Left cardiac atrium (tissue), 4 donors: Measurements from ENCODE around the gene ZDHHC22. TPM values are rescaled to one million over a fixed set of nuclear protein-coding genes. Genes with fewer than 3 reads are reported as not detected.

Experiments
- ATAC-seq, 2 donors: fragments of 200-7000 bp; cut with Tn5 transposase; one replicate each; pipeline ENCODE4 v1.9.1; 2020; ENCODE audit warnings: mild to moderate bottlenecking in 2 of 2, moderate library complexity in 2 of 2
- DNase-seq: peaks from one replicate; pipeline ENCODE4 v3.0.0-alpha.2; 2020
- intact Hi-C, 2 donors: fragments of 100-400 bp; cut with DNase I; formaldehyde crosslinking; loops; one replicate each; pipeline versions ENCODE4 v1.14.1 to v1.15.1; 2022 to 2023
- total RNA-seq, 2 donors: library from RNA; stranded (reverse); fragmentation: NEBNext Ultra II Directional; extraction: Animal tissue kit (Norgen Biotek cat#: 25700); gene quantifications; one replicate each; pipeline ENCODE4 v1.2.1, GENCODE V29; 2021
- donor health status: DM: no; HTN: yes; CAD: no.
- donor health status: DM: no; HTN: yes; CAD: no; lungs with severe emphysema.
- donor health status: DM: yes; HTN: yes; CAD: no.
- donor health status: Dilated cardiomyopathy.

Gene ZDHHC22
- total RNA-seq, 2 donors from 2014 or later: not detected

DNA sequence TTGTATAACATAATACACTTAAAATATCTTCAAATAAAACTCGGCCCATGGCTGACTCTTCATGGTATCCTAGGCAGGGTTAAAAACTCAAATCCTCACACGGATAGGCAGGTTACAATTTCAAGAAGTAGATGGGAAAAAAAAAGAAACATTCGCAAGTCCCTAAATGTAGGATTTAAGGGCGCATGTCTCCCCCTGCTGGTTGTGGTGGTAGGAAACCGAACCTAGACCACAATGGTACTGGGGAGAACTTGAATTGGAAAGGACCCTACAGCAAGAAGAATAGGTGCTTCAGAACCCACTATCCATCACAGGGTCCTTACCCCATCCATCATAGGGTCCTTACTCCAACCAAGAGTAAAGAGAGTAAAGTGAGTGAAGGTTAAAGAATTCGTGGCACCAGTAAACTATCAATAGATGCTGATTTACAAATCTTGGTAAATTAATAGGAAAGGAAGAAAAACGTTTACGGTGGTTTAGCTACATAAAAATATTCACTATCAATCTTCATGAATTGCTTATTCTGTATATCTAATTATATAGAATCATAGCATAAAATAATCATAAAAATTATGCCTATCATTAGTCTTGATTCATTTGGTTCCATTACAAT lies 46.8 kb downstream of the ZDHHC22 start:
- ATAC-seq: no peak
- peak; percentile 86 for DNase-seq
- intact Hi-C loops: no loop called here

DNA sequence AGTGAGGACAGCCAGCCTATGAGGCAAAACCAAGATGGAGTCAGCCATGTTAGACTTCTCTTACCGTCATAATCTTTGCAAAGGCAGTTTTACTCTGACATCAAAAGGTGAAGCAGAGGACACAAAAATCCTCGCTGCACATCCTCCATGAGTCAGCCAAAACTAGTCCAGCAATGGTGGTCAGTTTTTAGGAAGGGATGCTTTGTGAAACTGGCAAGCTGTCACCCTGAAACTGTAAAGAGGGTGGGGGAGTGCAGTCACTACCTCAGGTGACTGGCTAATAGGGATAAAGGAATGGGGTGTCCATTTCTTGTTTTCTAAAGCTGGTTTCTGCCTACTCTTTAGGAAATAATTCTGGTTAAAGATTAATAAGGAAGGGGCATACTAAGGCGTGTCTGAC lies 48.9 kb downstream of the ZDHHC22 start:
- ATAC-seq (no peak), DNase-seq (no peak)
- intact Hi-C loops: no loop called here

DNA sequence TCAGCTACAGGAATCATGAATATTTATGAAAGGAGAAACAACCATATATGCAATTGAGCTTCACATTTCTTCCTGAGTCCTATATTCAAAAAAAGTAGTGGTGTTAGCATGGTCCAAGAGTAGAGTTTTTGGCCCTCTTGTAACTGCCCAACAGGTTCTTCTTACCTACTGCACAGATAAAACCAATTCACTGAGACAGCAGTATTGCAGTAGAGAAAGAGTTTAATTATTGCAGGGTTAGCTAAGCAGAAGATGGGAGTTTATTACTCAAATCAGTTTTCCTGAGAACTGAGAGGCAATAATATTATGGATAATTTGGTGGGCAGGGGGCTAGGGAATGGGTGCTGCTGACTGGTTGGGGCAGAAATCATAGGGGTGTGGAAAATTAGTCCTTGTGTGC lies 50.1 kb downstream of the ZDHHC22 start:
- intact Hi-C loops: no loop called here
- no peak for ATAC-seq
- DNase-seq: no peak

DNA sequence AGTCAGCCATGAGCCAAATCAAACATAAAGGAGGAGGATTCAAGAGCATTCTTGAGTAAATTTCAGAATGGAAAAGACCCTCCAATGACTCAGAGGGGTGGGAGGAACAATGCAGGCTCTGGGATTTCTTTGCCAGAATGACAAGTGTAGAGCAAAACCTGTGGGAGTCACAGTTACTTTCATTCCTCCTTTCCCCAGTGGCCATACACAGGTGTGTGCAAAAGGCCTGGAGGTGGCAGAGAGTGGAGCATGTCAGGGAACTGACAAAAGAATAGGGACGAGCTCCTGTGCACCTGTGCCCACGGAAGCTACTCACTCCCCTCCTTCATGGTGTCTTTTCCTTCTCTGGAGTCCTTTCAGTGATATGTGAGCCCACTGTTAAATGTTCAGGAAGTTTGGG lies 52.9 kb downstream of the ZDHHC22 start:
- intact Hi-C loops: no loop called here
- DNase-seq: no peak
- no peak for ATAC-seq

DNA sequence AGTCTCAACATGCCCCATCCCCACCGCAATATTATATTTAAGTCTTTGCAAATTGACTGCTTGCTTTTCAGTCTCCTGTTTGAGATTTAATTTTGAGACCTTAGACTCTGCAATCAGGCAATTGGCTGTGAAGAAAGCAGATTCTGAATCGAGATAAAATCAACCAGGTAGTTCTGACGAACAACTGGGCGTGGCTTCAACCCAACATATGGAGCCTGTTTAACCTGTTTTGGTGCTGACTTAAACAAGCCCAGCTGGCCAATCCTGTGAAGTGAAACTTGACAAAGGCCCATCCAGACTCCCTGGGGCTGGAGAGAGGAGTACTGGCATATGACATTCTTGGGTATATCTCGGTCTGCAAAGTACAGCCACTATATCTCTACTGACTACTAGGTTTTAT lies 53.4 kb downstream of the ZDHHC22 start:
- DNase-seq: no peak
- no peak for ATAC-seq
- intact Hi-C loops: no loop called here

DNA sequence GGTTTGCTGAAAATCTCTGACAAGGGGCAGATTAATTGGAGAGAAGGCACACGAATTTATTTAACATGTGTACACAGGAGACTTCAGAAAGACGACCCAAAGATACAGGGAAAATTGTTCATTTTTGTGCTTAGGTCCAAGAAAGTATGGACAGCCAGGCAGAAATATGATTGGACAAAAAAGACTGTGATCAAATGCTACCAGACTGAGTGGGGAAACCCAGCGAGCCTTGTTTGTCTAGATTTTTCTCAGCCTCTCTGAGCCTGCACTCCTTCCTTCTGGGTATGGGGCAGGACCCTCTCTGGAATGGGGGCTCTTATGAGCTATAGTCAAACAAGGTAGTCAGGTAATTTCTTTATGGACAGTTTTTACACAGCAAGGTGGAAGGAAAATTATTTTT lies 54.0 kb downstream of the ZDHHC22 start:
- intact Hi-C loops: no loop called here
- no peak for ATAC-seq

DNA sequence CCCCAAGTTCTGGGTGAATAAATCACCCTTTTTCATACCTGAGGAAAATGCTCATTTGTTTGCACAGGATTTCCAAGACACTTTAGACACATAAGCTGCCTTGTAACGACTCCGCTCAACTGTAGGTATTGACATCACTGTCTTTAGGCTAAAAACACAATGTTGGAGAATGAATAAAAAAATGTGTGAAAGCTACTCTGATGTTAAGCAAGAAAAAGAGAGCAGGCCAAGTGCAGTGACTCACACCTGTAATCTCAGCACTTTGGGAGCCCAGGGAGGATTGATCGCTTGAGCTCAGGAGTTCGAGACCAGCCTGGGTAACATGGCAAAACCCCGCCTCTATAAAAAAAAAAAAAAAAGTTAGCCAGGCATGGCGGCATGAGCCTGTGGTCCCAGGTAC lies 54.6 kb downstream of the ZDHHC22 start:
- DNase-seq (no peak), ATAC-seq (no peak)
- intact Hi-C loops: no loop called here

More for the DNA sequence above, 54.0 kb downstream of the ZDHHC22 start:
- no peak for DNase-seq

DNA sequence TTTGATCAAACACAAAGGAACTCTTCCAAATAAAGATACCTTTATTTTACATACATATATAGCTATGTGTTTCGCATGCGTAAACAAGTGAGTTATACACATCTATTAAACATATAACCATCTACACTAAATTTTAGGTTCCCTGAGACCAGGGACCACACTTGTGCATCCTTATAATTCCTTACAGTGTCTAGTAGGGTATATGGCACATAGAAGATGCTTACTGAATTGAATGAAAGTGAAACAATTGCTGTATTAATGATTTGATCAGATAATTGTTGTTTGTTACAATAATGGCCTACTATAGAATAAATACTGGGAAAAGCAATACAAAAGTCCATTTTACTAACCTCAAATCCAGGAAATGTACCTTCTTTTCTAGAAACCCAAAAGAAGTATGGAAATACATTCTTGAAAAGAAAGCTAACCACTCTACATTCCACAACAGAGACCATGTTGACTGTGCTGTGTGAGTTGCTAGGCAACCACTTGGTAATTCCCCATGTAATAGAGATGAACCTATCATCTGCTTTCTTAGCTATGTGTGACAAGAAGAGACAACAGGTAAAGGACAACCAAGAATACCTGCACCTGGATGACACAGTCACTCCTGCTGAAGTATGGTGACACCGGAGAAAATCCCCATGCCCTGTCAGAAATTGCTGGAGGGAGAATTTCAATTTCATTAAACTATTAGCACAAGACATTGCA lies 55.4 kb downstream of the ZDHHC22 start:
- DNase-seq (no peak), ATAC-seq (no peak)
- intact Hi-C loops: no loop called here

DNA sequence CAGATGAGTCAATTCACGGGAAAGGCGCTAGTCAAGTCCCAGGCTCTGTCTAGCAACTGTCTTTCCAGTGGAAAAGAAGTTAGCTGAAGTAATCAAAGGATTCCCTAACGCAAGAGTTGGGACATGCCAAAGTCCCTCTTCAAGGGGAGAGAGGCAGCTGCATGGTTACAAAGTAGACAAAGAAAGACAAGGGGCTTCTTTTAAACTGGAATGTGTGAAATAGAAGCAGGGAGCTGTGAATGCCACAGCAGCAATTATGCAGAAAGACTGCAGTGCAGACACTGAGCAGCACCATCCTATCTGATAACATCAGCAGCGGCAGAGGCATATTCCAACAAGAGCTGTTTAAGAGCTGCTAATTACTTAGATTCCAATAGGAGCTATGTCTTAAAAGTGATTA lies 56.1 kb downstream of the ZDHHC22 start:
- intact Hi-C loops: no loop called here
- ATAC-seq: no peak

DNA sequence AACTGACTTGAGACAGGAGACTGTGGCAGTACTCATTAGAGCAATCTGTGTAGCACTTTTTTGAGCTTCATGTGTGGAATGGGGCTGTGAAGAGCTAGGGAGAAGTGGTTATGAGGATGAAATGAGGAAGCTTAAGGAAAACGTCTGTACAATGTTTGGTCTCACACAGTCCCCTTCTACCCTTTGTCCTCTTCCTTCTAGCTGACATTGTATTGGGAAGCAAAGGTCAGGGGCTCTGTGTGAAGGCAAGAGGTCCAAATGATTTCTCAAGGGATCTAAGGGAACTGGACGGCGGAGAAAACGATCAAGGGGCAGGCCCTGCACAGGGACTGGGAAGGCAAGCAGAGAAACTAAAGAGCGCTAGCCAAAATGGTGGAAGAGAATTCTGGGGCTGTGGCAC lies 56.6 kb downstream of the ZDHHC22 start:
- ATAC-seq (peak in 1 of 2 donors; percentile 59), DNase-seq (no peak)
- intact Hi-C loops: no loop called here

More for the DNA sequence above, 56.1 kb downstream of the ZDHHC22 start:
- no peak for DNase-seq

DNA sequence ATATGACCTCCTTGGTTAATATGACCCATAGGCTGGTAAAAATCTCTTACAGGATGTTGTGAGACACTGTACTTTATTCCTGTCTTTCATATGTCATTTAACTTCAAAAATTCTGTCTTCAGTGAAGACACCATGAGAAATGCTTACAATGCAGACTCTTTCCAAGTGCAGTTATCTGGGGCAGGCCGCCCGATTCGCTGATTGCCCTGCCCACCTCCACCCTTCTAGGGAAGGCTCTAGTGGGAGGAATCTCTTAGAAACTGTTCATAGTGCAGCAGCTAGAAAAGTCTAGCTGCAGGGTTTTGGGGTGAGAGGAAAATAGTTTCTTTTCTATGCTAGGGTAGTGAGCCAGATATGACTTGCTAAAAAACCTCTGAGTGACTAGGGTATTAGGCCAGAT lies 58.5 kb downstream of the ZDHHC22 start:
- ATAC-seq: no peak
- intact Hi-C loops: no loop called here
- no peak for DNase-seq

DNA sequence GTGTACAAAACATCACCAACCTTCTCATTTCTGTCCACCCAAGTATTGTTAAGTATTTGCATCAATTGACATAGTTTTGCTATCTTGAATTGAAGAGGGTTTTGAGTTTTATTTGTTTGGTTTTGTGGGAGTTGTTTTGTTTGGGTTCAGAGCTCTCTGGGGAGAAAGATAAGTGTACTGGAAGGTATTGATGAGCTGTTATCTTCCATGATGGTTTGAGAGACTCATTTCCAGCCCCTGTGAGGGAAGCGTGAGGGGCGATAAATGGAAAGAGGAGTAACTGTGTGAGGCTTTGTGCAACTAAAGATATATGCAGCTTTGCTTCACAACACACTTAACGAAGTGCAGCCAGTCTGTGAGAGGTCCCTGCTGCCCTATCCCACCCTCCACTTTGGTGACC lies 59.2 kb downstream of the ZDHHC22 start:
- ATAC-seq (no peak), DNase-seq (no peak)
- intact Hi-C loops: no loop called here

Other genes starting within 250 kb of the ZDHHC22 start
- 10 to 100 TPM; 41.4 to 47.5 TPM for gene IRF2BPL, start 113.1 kb downstream of the ZDHHC22 start, total RNA-seq
- gene CIPC, start 43.5 kb downstream of the ZDHHC22 start, total RNA-seq: 10 to 100 TPM; 56.2 to 57.6 TPM
- gene TMEM63C, start 40.0 kb upstream of the ZDHHC22 start, total RNA-seq: not detected
- gene NGB, start 129.4 kb upstream of the ZDHHC22 start, total RNA-seq: not detected
- gene POMT2, start 179.1 kb upstream of the ZDHHC22 start, total RNA-seq: 10 to 100 TPM; 20.8 to 25.5 TPM
- gene GSTZ1, start 179.2 kb upstream of the ZDHHC22 start, total RNA-seq: 1 to 10 TPM; 6.5 to 7.9 TPM
- 1 to 10 TPM; 5.9 to 6.7 TPM for gene TMED8, start 235.3 kb upstream of the ZDHHC22 start, total RNA-seq
- under 1 TPM in 1 of 2 donors, not detected in 1; 0.52 TPM for gene SAMD15, start 235.6 kb upstream of the ZDHHC22 start, total RNA-seq